Activated T-helper 1 cell treated with Interleukin-2 at 50 U/mL for 16 hours (primary cell): ENCODE results near the gene IL17RE.
"Not testable (repeated sequence)": the region's sequence is repeated elsewhere in the genome, so short reads cannot be mapped to it uniquely, and the experiment has no call there.

Experiments used
- DNase-seq: peaks from one replicate; pipeline ENCODE4 v3.0.0-alpha.2; 2020; ENCODE audit warnings: low read depth

The IL17RE gene

DNA sequence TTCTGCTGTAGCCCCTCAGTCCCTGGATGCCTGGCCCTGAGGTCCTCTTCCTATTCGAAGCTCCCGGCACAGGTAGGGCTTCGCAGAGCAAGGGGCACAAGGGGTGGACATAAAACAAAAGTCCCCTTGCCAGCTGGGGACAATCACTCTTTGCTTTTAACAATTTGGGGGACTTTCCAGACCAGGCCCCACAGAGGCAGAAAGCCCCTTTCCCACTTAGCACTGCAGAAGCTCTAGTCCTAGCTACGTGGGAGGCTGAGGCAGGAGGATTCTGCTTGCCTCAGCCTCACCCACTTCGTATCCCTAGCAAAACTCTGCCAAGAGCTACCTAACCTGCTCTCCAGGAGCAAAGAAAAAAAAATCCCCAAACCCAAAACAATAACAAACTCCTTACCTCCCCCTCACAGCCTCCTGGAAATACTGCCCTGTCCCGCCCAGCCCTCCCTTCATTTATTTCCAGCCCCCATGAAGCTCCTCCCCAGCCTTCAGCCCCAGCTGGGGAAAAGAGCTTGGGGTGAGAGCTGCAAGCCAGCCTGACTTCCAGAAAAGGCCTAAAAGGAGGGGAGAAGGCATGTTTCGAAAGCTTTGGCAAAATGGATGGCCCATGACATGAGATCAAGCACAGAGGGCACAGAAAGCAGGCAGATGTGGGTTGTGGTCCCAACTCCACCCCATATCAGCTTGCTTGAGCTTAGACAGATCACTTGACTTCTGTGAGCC lies 22.7 kb upstream of the IL17RE start, which contains the start of gene CIDEC:
Gene CIDEC, minus strand, starts transcription at position 424 of the 720 bp plus-strand sequence. CDS start 1,767 bp downstream, outside the sequence.
- no peak for DNase-seq

DNA sequence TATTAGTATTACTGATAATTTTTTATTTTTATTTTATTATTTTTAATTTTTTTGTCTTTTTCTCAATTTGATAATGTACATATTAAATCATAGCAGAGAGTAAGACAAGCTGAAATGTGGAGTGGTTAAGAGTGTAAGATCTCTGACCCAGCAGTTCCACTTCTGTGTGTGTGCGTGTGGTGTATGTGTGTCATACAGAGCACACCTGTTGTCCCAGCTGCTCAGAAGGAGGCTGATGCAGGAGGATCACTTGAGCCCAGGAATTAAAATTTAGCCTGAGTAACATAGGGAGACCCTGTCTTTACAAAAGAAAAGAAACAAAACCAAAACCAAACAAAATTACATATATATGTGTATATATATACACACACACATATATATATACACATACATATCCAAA lies 21.2 kb upstream of the IL17RE start:
- no peak for DNase-seq

DNA sequence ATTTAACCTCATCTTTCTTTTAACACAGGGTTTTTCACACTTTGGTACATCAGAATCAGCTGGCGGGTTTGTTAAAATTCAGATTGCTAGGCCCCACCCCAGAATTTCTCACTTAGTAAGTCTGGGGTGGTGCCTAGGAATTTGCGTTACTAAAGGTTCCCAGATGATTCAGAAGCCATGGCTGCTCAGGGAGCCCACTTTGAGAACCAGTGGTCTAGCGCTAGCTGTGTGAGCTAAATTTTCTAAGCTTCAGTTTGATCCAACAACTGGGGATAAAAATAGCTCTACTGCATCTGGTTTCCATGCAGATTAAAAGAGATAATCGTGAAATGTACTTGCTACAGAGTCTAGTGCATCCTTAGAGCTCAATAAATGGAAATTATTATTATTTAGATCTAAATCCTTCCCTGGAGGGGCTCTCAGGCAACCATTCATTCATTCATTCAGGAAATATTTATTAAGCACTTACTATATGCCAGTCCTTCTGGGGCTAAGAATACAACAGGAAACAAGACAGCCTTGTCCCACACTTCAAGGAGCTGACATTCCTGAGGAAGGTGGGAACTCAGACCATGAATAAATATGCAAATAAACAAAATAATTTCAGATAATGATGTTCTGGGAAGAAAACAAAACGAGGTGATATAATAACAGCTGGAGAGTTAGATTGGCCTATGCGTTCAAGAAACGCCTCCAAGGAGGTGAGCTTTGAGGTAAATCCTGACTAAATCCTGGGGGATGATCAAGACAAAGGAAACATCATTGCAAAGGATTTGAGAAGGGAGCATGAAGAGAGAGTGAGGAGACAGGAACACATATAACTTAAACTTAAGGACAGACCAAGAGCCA lies 18.7 kb upstream of the IL17RE start:
- DNase-seq: no peak

DNA sequence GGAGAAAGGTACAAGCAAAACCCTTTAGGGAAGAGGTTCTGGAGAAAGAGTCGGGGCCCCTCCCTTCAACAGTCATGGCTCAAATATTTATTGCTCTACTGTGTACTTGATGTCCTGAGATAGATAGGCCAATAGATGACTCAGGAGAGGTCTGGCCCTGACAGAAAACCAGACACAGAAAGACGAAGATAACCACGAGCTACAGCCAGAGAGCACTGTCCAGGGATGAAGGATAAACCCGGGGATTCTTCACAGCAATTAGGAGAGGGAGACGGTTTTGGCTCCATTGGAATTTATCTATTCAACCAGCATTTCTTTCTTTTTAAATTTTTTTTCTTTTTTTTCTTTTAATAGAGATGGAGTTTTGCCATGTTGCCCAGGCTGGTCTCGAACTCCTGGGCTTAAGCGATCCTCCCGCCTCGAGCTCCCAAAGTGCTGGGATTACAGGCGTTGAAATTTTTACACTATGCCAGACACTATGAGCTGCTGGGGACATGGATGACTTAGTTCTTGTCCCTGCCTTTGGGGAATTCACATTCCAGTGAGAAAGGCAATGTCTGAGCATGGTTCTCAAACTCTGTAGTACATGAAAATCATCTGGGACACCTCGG lies 18.0 kb upstream of the IL17RE start:
- DNase-seq: no peak

DNA sequence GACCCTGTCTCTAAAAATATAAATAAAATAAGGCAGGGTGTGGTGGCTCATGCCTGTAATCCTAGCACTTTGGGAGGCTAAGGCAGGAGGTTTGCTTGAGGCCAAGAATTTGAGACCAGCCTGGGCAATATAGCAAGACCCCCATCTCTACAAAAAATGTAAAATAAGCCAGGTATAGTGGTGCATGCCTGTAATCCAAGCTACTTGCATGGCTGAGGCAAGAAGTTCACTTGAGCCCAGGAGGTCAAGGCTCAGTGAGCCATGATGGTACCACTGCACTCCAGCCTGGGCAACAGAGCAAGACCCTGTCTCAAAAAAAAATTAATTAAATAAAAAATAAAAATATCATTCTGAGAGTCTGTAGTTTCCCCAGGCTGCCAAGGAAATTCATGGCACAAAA lies 16.3 kb upstream of the IL17RE start:
- DNase-seq: no peak

DNA sequence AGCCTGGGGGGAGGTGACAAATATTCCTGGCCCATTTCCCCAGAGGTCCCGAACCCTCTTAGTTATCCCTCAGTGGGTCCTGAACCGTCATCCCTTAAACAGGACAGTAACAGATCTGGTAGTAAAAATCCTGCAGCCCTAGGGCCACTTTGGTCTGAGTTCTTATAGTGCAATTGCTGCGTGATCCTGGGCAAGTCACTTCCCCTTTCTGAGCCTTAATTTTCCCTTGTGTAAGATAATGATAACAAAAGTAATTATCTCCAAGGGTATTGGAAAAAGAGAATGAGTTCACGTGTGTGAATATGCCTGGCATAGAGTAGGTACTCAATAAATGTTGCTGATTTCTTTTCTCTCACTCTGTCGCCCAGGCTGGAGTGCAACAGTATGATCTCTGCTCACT lies 15.2 kb upstream of the IL17RE start:
- DNase-seq: no peak

DNA sequence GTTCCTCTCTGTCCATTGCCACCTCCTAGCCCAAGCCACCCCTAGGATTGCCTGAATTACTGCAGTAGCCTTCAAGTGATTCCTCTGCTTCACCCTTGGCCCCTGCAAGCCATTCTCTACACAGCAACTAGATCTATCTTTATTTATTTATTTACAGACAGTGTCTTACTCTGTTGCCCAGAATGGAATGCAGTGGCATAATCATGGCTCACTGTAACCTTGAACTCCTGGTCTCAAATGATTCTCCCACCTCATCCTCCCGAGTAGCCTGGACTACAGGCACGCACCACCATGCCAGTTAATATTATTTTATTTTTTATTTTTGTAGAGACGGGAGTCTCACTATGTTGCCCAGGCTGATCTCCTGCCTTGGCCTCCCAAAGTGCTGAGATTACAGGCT lies 14.1 kb upstream of the IL17RE start:
- DNase-seq: no peak

DNA sequence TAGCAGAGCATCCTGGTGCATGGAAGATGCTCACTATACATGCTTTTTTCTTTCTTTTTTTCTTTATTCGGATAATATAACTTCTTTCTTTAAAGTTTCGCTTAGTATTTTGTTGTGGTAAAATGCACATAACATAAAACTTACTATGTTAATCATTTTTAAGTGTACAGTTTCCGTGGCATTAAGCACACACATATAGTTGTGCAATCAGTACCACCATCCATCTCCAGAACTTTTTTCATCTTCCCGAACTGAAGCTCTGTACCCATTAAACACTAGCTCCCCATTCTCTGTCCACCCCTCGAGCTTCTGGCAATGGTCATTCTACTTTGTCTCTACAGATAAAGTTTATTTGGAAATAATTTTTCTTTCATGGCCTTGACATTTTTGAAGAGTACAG lies 13.2 kb upstream of the IL17RE start:
- no peak for DNase-seq

DNA sequence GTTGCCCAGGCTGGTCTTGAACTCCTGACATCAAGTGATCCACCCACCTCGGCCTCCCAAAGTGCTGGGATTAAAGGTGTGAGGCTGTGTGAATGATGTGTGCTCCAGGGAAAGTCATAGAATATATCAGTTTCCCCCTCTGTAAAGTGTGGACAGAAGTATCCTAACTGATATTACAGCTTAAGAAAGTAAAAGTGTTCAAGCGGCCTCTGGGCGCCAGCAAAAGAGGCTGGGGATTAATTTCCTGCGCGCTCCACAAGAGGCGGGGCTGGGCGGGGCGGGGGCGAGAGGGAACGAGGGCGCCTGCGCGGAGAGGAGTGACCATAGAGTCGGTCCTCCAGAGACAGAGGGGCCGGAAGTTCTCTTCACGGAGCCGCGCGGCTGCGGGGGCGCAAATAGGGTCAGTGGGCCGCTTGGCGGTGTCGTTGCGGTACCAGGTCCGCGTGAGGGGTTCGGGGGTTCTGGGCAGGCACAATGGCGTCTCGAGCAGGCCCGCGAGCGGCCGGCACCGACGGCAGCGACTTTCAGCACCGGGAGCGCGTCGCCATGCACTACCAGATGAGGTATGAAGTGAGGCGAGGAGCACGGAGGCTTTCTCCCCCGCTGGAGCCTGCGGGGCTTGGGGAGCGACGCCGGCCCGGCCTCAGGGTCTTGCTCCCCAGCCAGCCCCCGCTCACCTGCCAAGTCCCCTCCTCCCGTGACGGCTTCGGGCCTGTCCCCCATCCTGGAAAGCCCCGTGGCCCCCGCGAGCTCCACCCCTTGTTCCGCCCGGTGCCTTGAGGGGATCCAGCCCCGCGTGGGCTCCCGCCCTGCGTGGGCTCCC lies 12.2 kb upstream of the IL17RE start, which contains the start of gene JAGN1:
Gene JAGN1, plus strand, starts transcription at position 362 of the 823 bp plus-strand sequence. Its CDS starts 113 bp downstream, at position 475.
- DNase-seq: peak; percentile 79

DNA sequence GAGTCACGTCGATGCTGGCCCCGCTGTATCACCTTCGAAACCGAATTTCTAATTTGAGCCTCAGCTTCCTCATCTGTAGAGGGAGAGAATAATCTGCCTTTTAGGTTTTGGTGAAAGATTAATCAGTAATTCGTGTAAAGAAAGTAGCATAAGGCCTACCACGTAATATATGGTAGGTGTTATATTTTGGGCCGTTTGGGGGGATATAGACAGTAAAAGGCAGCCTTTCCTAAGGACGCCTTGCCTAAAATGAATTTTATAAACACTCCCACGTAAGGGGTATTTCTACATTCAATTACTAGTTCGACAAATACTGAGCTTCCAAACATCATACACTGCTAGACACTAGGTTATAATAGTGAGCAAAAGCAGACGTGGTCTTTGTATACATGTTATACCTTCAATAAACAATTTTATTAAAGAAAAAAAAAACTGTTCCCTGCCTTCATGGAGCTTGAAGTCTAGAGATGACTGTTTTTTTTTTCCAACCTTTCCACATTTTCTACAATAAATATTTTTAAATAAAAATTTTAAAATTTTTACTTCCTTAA lies 11.5 kb upstream of the IL17RE start:
- no peak for DNase-seq

DNA sequence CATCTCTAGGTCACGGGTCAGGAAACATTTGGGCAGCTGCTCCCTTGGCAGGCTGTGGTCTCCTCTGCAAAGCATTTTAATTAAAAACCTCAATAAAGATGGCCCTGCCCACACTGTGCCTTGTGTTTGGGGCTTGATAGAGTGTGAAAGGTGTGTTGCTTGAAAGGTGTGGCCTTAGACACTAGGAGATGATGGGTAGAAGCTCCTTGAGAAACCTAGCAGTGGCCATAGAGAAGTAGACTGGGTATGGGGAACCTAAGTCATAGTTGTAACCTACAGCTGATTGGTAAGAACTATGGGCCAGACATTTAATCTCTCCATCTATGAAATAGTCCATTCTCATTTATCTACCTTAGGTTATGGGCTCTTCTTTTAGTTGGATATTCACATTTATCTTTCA lies 8.9 kb upstream of the IL17RE start:
- no peak for DNase-seq

DNA sequence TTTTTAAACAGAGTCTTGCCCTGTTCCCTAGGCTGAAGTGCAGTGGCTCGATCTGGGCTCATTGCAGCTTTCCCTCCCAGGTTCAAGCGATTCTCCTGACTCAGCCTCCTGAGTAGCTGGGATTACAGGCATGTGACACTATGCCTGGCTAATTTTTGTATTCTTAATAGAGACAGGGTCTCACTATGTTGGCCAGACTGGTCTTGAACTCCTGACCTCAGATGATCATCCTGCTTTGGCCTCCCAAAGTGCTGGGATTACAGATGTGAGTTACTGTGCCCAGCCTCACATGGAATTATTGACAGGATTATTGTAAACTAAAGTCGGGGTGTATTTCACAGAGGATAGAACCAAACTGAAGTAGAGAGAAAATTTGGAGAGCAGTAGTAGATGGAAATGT lies 6.9 kb upstream of the IL17RE start:
- DNase-seq: not testable (repeated sequence)

DNA sequence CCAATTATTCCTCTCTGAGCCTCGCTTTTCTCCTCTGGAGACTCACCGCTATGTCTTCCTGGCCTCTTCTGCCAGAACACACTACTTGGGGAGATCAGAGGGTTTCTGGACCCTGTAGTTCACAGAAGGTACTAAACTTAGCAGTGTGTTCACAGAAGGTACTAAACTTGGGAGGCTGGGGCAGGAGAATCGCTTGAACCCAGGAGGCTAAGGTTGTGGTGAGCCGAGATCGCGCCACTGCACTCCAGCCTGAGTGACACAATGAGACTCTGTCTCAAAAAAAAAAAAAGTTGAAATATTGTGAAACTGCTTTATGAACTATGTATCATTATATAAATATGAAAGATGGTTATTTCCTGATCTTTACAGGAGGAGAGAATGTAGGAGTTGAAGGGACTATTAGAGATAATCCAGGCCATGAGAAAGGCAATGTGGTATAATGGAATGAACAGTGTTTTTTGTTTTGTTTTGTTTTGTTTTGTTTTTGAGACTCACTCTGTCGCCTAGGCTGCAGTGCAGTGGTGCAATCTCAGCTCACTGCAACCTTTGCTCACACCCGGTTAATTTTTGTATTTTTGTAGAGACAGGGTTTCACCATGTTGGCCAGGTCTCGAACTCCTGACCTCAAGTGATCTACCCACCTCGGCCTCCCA lies 5.8 kb upstream of the IL17RE start:
- DNase-seq: not testable (repeated sequence)

DNA sequence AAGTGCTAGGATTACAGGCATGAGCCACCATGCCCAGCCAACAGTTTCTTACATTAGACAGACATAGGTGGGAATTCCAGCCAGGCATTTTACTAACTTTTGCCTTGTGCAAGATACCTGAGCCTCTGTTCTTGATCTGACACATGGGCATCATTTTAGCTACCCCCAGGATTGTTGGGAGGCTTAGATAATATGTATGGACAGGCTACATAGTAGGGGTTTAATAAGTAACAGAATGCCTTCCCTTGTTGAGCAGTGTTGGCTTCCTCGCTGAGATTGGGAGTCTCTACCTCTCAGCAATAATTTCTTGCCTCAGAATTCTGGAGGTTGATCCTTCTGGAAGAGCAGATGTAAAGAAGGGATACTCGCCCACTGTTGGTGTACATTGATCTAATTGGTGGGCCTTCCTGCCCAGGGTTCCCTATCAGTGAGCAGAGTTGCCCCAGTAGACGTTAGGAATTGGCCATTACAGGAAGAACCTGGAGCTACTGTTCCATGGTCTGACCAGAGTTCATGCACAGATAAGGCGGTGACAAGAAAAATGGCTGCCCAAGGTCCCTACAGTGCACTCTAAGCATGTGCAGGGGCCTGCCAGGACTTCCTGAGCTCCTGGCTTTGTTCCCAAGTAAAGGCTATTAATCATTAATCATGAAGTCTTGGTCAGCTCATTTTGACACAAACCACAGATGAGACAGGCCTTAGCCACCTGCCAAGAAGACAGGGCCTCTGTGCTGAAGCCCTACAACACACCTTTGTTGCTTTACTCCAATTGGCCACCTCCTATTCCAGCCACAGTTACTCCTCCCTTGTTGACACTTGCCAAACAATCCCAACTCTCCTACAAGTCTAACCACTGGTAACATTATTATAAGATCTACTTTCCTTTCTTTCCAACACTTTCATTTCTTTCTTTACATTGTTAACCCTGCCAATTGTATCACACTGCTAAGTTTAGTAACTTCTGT lies 5.0 kb upstream of the IL17RE start:
- no peak for DNase-seq

DNA sequence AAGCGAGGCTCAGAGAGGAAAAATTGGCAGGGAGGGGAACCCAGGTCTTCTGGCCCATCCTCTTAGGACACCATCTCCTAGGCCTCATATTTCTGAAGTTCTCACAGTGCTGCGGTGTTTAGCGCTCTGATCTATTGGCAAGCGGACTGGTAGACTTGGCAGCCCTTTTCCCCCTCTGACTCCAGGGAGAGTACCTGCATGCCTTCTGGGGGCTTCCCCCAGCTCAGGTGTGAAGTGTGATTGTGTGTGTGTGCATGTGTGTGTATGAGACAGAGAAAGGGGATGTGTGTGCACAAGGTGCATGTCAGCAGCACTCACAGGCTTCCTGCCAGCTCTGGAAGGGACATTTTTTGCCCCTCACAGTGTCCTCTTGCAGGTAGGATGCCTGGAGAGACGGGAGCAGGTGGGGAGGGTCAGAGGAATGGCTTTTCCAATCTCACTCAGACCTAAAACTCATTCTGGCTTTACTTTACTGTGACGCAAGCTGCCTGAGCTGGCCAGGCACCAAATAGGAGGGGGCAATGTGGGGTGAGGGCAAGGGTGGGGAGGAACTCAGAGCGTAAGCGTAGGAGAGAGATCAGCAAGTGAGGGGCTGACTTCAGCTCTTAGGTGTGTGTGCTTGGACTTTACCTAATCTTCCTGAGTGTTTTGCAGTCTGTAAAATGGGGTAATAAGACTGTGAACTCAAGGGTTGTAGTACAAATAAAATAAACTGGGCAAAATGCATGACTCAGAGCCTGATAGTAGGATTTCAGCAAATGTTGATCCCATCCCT lies 4.0 kb upstream of the IL17RE start:
- DNase-seq: no peak

DNA sequence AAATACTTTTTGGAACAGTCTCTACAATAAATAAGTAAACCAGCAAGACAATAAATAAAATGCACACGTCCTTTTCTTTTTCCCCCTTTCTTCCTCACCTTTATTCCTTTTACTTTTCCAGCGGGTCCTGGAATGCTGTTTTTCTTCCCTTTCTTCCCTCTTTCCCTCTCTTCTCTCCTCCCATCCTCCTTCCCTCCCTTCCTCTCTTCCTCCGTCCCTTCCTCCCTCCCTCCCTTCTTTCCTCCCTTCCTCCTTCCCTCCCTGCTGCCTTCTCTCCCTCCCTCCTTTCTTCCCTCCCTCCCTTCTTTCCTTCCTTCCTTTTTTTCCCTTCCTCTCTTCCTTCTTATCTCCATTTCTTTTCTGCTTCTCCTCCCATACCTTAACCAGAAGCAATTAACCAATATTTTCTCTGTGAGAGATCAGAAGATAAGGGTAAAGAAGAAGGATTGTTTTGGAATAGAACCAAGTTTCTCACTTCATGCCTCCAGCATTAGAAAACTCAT lies 3.3 kb upstream of the IL17RE start:
- no peak for DNase-seq

DNA sequence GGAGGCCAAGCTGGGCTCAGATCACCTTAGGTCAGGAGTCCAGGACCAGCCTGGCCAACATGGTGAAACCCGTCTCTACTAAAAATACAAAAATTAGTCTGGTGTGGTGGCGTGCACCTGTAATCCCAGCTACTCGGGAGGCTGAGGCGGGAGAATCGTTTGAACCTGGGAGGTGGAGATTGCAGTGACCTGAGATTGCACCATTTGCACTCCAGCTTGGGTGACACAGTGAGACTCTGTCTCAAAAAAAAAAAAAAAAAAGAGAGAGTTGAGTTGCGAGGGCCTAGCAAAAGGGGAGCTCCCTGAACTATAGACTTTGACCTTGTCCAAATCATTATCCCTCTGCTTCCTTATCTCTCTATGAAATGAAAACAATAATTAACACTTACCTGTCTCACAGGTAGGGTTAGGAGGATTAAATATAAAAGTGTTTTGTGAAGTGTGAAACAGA lies 1.7 kb upstream of the IL17RE start:
- DNase-seq: not testable (repeated sequence)

DNA sequence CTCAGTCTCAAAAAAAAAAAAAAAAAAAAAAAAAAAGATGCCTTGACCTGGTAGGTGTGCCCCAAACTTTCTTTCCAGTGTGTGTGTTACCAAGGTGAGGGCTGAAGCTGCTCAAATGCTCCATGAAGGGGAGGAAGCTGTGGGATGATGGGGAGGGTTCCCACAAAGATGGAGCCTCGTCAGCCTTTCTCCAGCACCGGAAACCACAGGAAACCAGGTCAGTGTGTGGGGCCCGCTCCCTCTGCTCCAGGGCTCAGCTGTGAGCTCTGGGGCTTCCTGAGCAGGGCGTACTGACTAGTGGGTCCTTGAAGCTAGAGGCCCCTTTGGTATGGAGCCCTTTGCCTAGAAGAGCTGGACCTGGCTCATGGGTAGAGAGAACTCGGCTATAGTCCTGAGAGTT lies 681 bp upstream of the IL17RE start:
- no peak for DNase-seq

DNA sequence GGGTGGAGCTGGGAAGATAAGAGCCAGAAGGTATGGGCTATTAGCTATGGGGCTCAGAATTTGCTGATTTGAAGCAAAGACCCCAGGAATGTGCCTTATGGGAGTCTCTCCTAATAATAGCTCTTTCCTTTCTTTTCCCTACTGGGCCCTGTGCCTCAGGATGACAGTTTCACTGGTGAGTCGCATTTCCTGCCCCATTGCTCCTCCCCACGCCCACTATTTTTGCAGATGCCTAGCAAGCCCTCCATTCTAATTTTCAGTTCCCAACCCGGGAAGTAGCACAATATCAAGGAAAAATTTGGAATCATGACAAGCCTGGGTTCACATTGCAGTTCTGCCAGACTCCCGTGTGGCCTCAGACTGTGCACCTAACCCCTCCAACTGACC lies 583 bp downstream of the IL17RE start:
- DNase-seq: no peak
